ENCODE data around the gene TTC13.
A peak's percentile ranks its signal among the peaks of the same experiment; 100 is the strongest.
"Not testable (repeated sequence)": the region's sequence is repeated elsewhere in the genome, so short reads cannot be mapped to it uniquely, and the experiment has no call there.

The TTC13 gene

GRCh38 chr1:230994860-230995259 is 16.2 kb upstream of the TTC13 start:
- POLR2A ChIA-PET (ENCODE audit: low non-redundant PET) = no interaction called here
- CTCF ChIA-PET = no interaction called here
- DNase-seq (ENCODE audit: low spot score) = no peak
- no peak overlapping the region for H3K27ac ChIP-seq
- no peak for TF ChIP-seq CTCF (conservative IDR thresholded peaks at IDR 0.05; ENCODE audit: low read depth)

GRCh38 chr1:230992100-230992774 is 13.6 kb upstream of the TTC13 start:
- DNase-seq (ENCODE audit: low spot score) = no peak
- no peak overlapping the region for H3K27ac ChIP-seq
- ChIA-PET CTCF (no interaction called here), POLR2A (ENCODE audit: low non-redundant PET) (no interaction called here)
- no peak for TF ChIP-seq CTCF (conservative IDR thresholded peaks at IDR 0.05; ENCODE audit: low read depth)

GRCh38 chr1:230987448-230987847 is 8.8 kb upstream of the TTC13 start:
- CTCF ChIA-PET = no interaction called here
- no peak for TF ChIP-seq CTCF (conservative IDR thresholded peaks at IDR 0.05; ENCODE audit: low read depth)
- POLR2A ChIA-PET (ENCODE audit: low non-redundant PET) = no interaction called here
- no peak for DNase-seq (ENCODE audit: low spot score)
- no peak overlapping the region for H3K27ac ChIP-seq

- DNase-seq (ENCODE audit: low spot score) = peak; percentile 65
- CTCF ChIA-PET = no interaction called here
- no peak for TF ChIP-seq CTCF (conservative IDR thresholded peaks at IDR 0.05; ENCODE audit: low read depth)
- POLR2A ChIA-PET (ENCODE audit: low non-redundant PET) = no interaction called here
- H3K27ac ChIP-seq = no peak overlapping the region
Measured at GRCh38 chr1:230986976-230987375, 8.3 kb upstream of the TTC13 start.

GRCh38 chr1:230985711-230986110 is 7.0 kb upstream of the TTC13 start:
- no peak for TF ChIP-seq CTCF (conservative IDR thresholded peaks at IDR 0.05; ENCODE audit: low read depth)
- ChIA-PET CTCF (no interaction called here), POLR2A (ENCODE audit: low non-redundant PET) (no interaction called here)
- DNase-seq (ENCODE audit: low spot score) = no peak
- no peak overlapping the region for H3K27ac ChIP-seq

GRCh38 chr1:230984622-230985515 is 6.2 kb upstream of the TTC13 start:
- CTCF ChIA-PET; H3K27ac ChIP-seq; DNase-seq (ENCODE audit: low spot score); POLR2A ChIA-PET (ENCODE audit: low non-redundant PET): not testable (repeated sequence)

GRCh38 chr1:230983811-230984210 is 5.2 kb upstream of the TTC13 start:
- DNase-seq (ENCODE audit: low spot score) = no peak
- no peak for TF ChIP-seq CTCF (conservative IDR thresholded peaks at IDR 0.05; ENCODE audit: low read depth)
- POLR2A ChIA-PET (ENCODE audit: low non-redundant PET) = interaction anchor here (0.6 kb wide), 1 partner anchor 22 kb away, joined by 3 read pairs; no protein-coding TSS in a partner anchor
- no peak overlapping the region for H3K27ac ChIP-seq
- CTCF ChIA-PET = no interaction called here
